GM18907 (cell line): ENCODE results near the gene C1orf232.

Experiments used
- ATAC-seq: cut with Tn5 transposase; IDR thresholded peaks from one replicate; pipeline ENCODE4 v1.9.1; 2021; ENCODE audit warnings: mild to moderate bottlenecking, moderate library complexity; ENCODE audit not compliant: unreplicated experiment

C1orf232 gene

DNA sequence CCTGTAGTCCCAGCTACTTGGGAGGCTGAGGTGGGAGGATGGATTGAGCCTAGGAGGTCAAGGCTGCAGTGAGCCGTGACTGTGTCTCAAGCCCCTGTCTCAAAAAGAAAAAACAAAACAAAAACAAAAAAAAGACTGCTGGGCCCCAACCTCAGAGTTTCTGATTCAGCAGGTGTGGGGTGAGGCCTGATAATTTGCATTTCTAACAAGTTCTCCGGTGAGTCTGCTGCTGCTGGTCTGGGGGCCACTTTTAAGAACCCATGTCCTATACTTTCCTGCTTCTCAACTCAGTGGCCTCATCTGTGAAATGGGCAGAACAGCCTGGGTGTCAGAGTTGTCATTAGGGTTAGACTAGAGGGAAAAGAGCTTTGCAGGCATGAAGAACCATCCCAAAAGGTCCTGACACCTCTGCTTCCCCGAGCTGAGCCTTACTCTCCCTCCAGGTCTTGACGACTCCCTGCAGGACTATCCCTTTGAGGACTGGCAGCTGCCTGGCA lies 11.3 kb upstream of the C1orf232 start:
- ATAC-seq: no peak

DNA sequence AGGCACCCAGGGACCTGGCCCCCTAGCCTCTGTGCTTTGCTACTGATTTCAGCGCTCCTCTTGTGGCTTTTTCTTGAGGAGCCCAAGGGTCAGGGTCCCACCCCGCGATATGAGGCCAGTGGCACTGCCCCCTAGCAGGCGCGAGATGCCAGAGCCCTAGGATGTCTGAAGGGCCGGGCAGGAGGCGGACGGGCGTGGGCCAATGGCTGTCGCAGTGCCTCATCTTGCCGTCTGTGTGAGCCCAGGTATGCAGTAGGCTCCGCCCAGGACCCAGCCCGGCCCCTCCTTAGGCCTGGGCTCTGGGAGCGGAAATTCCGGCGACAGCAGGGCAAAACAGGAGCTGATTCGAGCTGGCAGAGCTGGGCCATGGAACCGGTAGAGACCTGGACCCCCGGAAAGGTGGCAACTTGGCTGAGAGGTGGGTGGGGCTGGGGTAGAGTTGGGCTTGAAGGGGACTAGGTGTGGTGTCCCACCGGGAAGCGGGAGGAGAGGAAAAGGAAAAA lies 8.5 kb upstream of the C1orf232 start, which contains the start of gene CNKSR1:
TSS of gene CNKSR1 (plus strand) at position 310 of the 503 bp plus-strand sequence. CDS start at position 367, 57 bp downstream.
- no peak for ATAC-seq

GRCh38 chr1:26175346-26175745 lies 6.6 kb upstream of the C1orf232 start:
- no peak for ATAC-seq

DNA sequence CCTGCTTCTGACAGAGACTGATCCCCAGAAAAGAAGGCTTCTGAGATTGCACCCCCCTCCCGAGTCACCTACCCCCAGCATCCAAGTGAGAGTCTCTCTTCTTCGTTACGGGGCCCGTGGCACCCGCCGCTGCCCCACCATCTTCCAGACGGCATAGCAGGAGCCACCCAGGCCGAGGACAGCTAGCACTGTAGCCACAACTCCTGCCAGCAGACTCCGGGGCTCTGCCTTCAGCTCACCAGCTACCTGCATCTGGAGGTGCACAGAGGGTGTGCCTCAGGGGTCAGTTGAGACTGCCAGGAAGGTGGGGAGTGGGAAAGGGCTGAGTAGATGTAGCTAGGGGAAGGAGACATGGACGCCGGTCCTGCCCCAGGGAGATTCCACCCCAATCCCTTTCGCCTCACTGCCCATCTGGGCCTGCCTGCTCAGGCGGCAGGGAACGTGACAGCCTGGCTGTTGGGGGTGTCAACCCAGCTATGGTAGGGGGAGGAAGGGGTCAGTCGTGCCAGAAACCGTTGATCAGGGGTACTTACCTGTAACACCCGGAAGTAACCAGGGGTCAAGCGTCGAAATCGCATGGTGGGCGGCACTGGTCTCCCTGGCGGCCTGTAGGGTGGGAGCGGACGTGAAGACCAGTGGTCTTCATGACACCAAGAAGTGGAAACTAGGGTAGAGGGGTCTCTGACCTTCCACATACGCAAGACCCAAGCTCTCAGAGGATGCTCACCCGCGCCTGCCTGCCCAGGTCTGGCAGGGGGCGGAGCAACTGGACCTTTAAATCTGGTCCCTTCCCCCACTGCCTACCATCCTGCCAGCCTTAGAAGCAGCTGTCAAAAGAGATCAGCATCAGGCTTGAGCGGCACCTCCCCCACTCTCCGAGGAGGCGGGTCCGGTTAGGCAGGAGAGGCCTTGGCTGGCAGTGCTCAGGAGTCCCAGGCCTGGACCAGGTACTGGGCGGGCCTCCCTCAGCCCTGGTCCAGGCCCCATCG lies 2.6 kb upstream of the C1orf232 start, which contains the start of gene ZNF593OS:
TSS of gene ZNF593OS (minus strand) at position 749 of the 989 bp plus-strand sequence. CDS start at position 578, 171 bp downstream.
- ATAC-seq: no peak

DNA sequence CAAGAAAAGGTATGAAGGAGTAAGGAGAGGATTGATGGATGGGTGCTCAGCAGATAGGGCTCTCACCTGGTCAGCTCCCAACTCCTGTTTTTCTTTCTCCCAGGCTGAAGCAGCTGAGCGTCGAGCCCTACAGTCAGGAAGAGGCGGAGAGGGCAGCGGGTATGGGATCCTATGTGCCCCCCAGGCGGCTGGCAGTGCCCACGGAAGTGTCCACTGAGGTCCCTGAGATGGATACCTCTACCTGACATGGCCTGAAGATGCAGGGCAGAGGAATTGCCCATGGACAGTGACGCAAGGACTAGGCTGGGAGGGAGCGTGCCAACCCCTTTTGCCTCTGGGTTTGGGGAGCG lies 1.7 kb upstream of the C1orf232 start:
- no peak for ATAC-seq

DNA sequence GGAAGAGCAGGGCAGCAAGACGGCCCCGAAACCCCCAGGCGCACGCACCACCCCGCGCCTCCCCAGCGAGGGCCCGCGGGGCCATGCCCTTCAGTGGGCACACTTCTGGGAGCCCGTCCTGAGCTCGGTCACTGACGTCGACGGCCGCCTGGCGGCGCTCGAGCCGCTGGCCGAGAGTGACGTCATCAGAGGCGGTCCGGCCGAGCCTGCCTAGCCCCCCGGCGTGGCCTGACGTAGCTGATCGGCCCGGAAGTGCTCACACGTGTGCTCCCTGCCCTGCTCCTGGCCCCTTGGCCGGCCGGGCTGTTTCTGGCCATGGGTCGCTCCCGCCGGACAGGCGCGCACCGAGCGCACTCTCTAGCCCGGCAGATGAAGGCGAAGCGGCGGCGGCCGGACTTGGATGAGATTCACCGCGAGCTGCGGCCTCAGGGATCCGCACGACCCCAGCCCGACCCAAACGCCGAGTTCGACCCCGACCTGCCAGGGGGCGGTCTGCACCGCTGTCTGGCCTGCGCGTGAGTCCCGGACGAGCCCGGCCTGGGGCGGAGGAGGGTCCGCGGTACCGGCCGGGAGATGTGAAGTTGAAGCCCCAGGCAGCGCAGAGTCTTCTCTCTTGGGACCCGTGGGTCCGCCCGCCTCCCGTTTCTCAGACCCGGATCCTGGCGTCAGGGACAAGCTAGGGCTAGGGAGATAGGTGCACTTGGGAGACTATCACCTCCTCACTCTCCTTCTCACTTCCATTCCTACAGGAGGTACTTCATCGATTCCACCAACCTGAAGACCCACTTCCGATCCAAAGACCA lies 1.1 kb upstream of the C1orf232 start, which contains the start of gene ZNF593:
TSS of gene ZNF593 (plus strand) at position 240 of the 803 bp plus-strand sequence. CDS start at position 316, 76 bp downstream.
- peak; percentile 94 for ATAC-seq

- ATAC-seq: no peak
Observed at GRCh38 chr1:26169198-26169554, 413 bp upstream of the C1orf232 start.

- ATAC-seq: no peak
Observed at GRCh38 chr1:26166719-26167281, 2.0 kb downstream of the C1orf232 start.

DNA sequence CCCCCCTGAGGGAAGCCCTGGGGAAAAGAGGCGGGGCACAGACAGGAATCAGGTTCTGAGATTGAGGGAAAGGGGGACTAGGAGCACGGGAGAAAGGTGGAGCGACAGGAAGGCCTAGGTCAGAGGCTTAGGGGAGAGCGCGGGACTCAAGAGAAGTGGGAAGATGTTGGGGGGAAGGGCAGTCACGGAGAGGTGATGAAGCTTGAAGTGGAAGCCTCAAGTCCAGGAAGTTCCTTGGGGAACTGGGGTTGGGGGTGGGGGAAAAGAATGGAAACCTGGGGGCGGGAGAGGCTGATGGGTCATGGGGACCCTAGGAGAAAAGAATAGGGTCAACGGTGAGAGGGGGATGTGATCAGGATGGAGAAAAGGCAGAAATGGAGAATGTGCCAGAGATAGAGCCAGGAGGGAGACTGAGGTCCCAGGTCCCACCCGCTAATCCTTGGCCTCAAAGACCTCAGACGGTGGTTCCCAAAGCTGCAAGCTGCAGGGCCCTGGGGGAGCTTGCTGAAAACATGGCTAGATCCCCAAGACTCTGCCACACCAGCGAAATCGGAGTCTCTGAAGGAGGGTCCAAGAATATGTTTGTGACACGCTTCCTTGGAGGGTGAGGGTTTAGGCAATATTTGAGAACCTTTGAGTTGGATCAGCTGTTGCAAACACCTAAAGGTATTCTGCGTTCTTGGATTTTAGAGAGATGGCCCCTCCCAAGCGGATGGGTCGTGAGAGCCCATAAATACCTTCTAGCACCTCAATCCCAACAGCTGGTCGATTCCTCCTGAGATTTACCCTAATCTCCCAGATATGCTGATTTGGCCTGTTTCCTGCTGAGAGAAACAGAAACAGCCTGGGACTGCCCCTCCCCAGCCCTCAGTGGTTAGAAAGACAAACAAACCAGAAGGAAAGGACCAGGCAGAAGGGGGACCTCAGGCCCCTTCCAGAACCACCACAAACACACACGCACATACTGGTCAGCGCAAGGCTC lies 3.6 kb downstream of the C1orf232 start:
- no peak for ATAC-seq

GRCh38 chr1:26164036-26164860 lies 4.5 kb downstream of the C1orf232 start:
- ATAC-seq: no peak

- no peak for ATAC-seq
Observed at GRCh38 chr1:26163684-26164035, 5.1 kb downstream of the C1orf232 start.

DNA sequence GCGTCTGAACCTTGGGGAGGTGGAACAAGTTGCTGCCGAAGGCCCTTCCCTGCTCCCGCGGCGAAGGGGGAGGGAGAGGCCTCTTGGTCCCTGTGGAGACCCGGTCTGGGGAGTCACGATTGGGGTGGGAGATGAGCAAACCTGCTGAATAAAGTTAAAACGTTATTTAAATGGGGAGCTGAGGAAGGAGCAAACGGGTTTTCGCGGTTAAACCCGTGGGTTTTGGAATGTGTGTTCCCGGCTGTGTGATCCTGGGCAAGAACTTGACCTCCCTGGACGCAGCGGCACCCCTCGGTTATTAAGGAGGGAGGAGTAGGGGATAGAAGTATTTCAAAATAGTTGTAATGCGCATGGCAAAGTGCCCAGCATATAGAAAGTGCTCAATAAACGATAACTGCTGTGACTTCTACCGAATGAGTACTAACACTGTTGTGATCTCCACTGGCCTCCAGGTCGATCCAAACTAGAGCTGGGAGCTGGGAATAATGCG lies 6.5 kb downstream of the C1orf232 start:
- ATAC-seq: no peak

- ATAC-seq: no peak
Observed at GRCh38 chr1:26161415-26162219, 7.1 kb downstream of the C1orf232 start.

GRCh38 chr1:26160527-26161414 lies 8.0 kb downstream of the C1orf232 start:
- no peak for ATAC-seq

GRCh38 chr1:26159743-26160039 lies 9.1 kb downstream of the C1orf232 start:
- no peak for ATAC-seq

DNA sequence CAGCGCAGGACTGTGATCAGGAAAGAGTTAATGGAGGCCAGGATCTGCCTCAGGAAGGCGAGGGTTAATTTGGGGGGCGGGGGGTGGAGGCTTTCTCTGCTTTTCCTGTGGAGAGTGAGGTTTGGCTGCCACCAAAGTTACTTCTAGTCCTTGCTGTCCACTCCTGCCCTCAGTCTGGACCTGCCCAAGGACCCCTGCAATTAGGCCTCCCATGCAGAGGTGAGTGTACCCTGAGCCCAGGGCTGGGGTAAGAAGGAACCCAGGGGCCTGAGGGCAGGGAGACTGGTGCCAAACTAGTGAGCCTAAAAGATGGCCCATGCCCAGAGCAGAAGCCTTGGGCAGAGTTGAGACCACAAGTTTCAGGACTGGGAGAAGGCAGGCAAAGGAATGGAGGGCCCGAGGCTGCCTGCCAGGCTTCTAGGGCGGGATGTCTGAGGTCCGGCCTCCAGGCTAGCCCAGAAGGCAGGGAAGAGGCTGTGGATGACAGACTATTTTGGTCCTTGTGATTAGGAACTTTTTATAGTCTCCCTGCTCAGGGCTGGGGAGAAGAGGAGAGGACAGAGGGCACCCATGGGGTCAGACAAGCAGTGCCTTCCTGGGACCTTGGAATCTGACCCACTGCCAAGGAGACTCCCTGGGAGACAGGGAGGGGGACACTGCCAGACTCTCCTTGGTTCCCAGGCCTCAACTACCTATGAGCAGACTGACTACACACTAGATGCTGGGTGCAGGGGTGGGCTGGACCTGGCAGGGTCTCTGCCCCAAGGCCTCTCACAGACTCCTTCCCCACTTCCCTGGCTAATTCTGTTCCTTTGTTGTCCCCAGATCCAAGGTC lies 9.6 kb downstream of the C1orf232 start, which contains the start of gene FAM110D:
TSS of gene FAM110D (plus strand) at position 172 of the 835 bp plus-strand sequence. CDS start 2,213 bp downstream, outside the sequence.
- no peak for ATAC-seq
